SIG-M5 treated with dmso at 0.1 percent for 504 hours (cell line): ENCODE results near the gene HMCES.
A peak's percentile ranks its signal among the peaks of the same experiment; 100 is the strongest.

ENCODE experiments used
- DNase-seq: peaks from one replicate; lab custom pipeline; 2025; ENCODE audit not compliant: unreplicated experiment; lab: John Stamatoyannopoulos, UW

HMCES gene

DNA sequence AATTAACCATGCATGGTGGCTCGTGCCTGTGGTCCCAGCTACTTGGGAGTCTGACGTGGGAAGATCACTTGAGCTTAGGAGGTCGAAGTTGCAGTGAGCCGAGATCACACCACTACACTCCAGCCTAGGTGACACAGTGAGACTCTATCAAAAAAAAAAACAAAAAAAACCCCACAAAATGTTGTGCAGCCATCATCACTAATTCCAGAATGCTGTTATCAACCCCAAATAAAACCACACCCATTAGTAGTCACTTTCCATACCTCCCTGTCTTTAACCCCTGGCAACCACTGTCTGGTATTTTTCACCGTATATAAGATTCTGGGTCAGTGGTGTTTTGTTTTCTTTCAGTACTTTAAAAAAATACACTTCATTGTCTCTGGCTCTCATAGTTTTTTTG, 16.6 kb downstream of the HMCES start:
- no peak for DNase-seq

DNA sequence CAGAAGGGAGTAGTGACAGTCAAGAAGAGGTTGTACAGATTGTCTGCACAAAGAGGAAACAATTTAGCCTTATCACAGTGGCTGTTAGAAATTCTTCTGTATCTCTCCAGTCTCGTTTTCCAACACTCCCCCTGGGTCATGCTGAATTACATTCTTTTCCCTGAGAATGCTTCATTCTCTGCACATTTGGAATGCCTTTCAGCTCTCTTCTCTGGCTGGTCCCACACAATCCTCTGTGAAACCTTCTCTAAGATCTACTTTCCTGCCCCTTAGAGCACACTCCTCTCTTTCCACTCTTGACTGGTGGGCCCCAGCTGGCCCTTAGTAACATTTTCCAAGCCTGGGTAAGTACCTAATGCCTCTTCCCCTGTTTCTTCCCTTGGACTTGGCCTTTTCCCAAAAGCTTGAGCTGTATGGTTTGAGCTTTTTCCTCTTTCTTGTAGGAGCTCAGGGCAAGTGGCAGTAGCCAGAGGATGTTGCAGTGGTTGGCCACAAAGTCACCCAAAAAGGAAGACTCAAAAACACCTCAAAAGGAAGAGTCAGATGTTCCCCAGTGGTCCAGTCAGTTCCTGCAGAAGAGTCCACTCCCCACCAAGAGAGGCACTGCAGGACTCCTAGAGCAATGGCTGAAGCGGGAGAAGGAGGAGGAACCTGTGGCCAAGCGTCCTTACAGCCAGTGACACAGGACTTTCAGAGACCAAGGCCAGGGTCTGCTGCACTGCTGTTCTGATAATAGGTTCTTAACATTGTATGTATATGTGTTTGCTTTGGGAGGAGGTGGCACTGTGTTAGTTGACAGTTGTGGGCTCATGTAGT, 25.7 kb downstream of the HMCES start:
- no peak for DNase-seq

DNA sequence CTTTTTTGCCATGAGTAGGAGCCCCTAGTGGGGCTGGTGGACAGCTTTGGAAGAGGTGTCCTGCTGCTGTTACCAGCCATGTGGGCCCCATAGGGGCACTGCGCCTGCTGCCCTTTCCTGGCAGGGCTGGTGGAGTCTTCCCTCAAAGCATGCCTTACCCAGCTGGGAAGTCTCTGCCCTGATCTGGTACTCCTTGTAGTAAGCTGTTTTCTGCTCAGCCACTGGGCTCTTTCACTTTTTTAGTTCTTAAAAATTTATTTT, 26.2 kb downstream of the HMCES start:
- DNase-seq, result no peak

DNA sequence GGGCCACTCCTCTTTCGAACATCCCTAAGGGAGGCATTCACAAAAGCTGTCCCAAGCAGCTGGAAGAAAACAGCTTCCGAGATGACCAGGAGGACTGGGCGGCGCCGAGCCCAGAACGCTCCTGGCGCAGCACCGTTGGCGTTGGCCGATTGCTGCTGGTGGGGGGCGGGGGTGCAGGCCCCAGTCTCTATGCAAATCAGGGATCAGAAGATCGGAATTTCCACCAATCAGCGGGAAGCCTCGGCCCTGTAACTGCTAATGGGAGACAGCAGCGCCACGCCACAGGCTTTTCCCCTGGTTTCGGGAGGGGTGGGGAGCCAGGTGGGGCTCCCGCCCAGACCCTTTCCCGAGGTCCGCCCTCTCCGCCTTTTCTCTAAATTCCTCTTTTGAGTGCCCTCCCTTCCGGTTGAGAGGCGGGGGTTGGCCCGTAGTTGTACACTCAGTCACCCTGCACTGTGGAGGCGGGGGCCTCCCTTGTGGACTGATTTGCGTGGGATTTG, 27.0 kb downstream of the HMCES start:
- no peak for DNase-seq

DNA sequence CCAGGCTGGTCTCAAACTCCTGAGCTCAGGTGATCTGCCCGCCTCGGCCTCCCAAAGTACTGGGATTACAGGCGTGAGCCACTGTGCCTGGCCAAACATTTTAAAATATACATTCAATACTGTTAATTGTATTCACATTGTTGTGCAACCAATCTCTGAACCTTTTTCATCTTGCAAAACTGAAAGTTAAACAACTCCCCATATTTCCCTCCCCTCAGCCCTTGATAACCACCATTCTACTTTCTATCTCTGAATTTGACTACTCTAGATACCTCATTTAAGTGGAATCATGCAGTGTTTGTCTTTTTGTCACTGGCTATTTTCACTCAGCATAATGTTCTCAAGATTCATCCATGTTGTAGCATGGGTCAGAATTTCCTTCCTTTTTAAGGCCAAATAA, 30.0 kb downstream of the HMCES start:
- DNase-seq, result no peak

DNA sequence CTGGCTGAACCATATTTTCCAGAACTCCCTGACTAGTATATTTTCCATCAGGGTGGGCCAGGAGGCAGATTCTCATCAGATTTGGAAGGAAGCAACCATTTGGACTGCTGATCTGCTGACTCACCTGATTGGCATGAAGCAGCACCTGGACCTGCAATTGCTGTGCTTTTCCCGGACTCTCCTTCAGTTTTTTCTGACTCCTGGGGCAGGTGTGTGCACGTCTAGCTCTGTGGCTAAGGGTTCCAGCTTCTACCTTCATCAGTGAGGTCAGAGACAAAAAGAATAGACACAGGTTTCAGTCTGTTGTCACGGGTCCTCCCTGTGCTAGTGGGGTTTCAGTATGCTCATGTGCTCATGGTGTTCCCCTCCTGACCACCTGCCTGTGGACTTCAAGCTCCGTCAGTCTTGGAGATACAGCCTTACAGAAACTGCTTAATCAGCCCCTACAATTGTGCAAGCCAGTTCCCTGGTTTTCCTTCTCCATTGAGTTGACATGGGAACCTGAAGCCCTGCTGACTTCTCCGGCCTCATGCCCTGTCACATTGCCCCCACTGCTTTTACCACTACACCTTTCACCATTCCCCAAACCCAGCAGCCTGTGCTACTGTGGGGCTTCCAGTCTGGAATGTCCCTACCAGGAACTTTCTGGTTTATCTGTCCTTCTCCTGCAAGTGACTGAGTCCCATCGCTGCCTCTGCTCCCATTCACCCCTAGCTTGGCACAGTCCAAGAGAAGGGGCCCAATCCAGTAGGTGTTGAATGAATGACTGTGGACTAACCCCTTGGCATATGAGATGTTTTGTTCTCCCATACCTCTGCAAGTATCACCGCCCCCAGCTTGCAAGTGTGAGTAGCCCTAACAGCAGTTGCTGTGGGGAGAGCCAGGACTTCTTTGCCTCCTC, 31.7 kb downstream of the HMCES start:
- DNase-seq, result no peak

DNA sequence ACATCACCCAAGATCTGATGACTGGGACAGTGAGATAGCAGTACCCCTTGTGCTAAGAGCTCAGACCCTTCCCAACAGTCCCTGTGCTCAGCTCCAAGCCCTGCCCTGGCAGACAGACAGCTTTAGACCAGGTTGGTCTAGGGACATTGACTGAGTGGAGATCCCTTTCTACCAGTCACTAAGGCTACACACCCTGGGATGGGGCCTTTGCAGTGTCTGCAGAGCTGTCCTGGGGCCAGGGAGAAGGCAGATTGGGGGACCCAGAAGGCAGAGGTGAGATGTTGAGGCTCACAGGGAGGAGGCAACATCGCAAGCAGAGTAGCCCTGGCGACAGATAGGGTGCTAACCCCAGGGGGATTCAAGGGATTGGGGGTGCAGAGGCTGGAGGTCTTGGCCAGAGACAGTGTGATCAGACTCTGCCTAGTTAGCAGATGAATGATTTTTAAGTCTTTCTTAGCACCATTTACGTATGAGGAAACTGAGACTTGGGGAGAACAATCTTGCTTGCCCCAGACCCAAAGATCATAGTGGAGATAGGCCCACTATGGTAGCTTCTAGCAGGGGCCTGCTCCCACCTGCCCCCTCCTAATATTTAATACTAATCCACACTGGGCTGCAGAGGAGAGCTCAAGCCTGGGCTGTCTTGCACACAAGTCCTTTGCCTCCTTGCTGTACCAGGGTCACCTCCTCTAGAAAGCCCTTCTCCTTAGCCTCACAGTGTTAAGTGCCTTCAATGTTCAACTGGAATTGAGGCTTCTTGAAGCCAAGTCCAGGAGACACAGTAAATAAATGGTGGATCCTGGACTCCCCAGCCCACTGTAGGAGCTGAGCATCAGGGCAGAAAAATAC, 32.6 kb downstream of the HMCES start:
- no peak for DNase-seq

DNA sequence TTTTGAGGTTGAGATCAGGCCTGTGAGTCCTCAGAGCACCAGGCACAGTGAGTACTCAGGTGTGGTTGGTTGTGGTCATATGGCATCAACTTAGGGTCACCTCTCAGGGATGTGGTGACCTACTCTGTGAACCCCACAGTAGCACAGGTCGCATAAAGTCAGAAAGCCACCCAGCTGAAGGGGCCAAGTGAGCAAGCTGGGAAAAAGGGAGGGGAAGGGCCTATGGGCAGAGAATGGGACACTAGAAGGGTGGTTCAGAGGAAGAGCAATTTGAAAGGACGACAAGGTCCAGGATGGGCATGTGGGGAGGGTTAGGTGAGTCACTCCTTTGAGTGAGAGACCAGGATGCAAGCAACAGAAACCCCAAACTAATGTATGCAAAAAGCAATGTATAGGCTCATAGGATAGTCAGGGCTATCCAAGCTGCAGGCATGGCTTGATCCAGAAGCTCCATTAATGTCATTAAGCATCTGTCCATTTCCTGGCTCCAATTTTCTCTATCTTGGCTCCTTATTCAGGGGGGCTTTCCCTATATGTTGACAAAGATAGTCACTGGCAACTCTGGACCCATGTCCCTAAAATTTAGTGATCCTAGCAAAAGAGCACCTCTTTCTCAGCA, 33.5 kb downstream of the HMCES start:
- no peak for DNase-seq

DNA sequence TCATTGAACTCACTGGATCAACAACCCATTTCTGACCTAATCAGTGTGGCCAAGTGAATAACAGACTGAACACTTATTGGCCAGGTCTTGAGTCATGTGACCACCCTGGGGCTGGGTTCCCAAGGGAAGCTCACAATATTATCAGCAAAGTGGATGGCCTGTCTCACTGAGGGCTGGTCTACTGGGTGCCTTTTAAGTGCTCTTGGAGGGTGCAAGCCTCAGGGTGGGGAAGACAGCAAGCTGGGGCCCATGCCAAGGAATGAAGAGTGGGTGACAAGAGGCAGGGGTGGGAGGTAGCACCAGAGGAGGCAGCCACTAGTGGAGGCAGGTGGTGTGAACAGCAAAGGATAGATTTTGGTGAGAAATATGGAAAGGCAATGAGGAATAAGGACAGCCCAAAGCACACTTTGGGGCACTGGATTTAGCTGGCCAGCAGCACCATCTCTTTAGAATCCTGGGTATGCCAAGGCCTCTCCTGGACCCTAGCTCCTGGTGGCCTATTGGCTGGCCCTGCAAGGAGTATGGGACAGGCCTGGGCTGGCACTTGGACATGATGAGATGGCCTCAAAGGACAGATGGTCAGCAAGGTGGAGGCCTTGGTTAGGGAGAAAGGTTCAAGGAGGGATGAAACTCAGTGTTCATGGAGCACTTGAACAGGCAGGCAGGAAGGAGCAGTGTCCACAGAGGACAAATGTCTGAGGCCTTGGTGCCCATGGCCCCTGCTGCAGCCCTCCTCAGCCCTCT, 34.2 kb downstream of the HMCES start:
- no peak for DNase-seq

DNA sequence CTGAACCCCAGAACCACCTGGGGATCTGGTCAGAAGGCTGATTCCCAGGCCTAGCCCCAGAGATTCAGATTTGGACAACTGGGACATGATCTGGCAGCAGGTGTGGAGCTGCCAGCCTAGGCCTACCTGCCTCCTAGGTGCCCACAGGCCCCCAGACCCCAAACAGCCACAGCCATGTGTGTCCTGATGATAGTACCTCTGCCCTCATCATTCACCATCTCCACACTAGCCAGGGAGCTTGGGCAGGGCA, 34.7 kb downstream of the HMCES start:
- DNase-seq, result no peak

DNA sequence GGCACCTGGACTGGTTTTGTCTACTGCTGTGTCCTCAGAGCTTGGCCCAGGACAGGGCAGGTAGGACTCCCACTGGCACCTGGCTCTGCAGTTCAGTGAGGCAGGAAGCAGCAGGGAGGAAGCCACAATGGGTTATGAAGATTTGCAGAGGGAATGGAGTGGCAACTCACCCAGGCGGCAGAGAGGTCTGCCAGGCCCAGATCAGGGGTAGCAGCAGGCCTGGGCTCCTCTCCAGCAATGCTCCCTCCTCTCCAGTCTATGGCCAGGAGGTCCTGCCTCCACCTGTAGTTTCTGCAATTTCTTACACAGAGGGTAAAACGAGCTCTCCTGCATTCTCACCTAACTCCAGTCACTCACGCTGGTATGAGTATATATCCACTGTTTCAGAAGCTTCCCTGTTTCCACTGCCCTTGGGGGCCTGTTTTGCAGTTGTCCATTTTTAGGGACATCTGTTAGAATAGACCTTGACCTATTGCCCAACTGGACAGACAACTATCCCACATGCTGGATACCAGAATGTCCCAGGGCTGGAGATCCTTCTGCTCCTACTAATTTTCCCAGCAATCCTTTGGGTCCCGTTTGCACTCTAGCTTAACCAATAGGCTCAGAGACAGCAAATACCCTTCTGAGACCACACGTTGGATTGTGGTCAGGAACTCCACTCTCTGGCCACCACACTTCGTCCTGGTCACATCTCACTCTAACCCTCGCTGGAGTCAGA, 35.2 kb downstream of the HMCES start:
- no peak for DNase-seq

DNA sequence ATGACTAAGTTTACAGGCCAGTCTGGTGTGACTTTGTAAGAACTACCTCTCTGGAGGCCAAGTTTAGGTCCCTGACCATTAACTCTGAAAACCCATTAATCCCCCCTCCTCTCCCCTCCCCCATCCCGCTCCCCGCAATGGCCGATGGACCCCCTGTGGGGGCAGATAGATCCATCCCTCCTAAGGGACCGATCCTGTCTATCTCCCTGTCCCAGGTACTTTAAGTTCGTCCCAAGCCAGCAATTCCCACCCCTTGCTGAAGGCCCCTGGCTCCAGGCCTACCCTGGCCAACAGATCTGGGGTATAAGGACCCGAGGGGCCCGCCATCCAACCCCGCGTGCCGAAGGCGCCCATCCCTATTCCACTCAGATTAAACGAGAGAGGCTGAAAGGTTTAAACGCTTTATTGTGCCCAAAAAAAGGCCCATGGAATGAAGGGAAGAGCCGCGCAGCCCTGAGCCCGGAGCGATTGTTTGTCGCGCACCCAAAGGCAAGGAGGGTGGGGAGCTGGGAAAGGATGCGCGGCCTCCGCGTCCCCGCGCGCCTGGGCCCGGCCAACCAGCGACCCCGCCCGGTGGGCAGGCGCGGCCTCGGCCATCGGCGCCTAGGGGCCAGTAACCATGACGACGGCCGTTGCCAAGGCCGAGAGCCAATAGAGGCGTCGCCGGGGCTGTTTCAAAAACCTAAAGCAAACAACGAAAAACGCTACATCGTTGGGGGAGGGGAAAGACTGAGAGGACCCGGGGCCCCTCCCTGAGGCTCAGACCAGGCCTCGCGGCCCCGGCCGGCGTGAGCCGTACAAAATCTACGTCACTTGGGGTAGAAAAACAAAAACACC, 35.9 kb downstream of the HMCES start:
- DNase-seq, result peak; percentile 80

DNA sequence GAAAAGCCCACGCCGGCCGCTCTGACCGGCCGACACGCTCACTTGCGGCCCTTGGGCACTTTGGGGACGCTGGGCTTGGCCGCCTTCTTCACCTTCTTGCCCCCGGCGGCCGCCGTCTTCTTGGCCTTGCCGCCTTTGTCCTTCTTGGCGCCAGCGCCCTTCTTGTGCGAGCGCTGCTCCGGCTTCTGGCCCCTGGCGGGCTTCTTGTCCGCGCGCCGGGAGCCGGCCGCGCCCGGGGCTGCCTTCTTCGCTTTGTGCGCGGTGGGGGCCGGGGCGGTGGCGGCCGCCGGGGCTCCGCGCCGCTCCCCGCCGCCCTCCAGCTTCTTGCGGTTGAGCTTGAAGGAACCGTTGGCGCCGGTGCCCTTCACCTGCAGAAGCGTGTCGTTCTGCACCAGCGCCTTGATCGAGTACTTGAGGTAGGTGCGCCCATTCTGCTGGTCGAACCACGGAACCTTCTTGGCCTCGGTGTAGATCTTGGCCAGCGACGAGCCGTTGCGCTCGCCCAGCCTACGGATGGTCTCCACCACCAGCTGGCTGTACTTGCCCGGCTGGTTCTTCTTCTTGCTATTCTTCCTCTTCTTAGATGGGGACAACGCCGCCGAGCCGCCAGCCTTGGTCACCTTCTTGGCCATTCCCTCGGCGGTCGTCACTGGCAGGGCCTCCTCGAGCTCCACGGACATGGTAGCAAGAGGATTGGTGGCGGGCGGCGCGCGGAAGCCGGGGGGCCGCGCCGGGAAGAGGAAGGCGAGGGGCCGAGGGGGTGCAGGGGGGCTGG, 36.7 kb downstream of the HMCES start:
- DNase-seq, result no peak

DNA sequence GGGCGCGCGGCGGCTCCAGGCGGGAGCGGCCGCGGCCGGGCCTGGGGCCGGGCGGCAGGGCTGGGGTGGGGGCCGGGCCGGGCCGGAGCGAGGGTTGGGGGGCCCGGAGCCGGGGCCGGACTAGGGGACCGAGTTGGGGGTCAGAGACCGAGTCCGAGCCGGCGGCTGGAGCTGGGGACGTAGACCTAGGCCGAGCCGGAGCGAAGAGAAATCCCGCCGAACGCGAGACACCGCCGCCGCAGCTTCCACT, 37.3 kb downstream of the HMCES start:
- DNase-seq, result no peak

DNA sequence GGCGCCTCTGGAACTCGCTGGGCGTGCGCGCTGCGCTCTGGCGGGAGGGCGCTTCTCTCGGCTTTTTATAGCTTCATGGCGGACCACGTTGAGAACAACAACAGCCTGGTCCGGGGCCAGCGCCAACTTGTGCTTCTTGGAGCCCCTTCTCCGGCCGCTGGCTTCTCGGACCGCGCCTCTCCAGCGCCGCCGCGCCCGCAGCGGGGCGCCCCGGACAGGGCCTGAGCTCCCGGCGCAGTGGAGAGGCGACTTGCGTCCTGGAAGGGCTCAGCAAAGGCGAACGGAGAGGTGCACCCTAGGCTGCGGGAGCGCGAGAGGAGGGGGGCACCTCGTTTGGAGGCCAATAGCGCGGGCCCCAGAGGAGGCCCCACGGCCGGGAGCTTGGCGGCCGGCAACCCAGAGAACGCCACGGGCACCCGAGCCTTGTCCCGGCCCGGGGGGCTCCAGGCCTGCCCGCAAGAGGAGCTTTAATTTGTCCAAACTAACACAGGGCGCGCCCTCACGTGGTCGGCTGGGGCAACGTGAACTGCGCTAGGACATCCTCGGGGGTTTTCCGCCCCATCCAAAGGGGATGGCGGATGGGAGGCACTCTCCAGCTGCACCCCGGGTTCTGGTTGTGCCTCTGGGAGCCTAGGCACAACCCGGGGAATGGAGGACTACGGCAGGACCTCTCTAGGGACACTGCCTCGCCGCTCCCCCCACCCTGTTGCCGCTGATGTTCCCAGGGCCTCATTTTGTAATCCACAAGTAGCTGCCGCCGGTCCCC, 37.8 kb downstream of the HMCES start:
- DNase-seq, result peak; percentile 67

DNA sequence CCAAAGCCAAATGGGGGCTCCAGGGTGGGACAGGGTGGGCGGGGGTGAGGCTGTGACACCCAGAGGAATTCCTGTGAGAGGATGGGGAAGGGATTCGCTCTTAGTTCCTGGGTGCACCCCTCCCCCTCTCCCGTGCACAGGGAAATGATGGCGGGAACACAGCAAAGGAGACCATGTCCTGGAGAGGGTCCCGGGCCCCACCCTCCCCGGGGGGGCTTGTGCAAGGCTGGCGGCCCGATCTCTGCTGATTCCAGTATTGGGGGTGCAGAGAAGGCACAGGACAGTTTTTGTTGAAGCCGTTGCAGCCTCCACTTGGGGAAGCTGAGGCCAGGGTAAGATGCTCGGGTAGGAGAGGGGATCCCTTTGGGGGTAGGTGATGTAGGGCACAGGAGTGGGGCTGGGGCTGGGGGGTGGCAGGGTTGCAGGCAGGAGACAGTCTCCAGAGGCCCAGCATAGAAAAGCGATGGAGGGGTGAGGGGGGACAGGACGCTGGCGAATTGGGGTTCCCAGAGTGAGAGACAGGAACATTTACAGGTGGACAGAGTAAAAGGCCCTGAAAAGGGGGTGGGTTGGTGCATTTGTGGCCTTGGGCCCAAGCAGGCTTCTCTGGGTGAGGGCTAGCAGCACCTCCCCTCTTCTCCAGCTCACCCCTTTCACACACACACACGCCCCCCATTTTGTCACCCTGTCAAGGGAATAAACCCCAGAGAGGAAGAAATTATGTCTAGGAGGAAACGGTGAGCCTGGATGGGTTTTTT, 38.5 kb downstream of the HMCES start:
- DNase-seq, result no peak

DNA sequence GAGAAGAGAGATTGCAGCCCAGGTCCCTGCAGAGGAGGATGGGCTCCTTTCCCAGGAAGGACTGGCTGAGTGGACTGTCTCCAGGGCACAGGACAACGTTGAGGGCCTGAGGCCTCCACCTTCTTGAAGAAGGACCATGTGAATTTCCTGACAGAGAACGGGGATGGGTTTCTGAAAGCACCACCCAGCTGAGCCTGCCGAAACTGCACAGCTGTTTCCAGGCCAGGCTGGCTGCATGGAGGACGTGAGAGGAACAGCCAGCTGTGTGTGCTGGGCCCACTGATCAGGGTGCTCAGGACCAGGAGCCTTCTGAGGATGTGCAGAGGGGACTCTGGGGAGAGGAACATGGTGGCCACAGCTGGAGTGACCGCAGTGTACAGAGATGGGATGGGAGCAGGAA, 39.2 kb downstream of the HMCES start:
- DNase-seq, result no peak
